HEK293 (cell line): ENCODE results near the gene SMIM38.

Source experiments
- CTCF ChIA-PET: fragments of 350-600 bp; formaldehyde crosslinking; extraction: SDS; loops from one replicate; lab custom pipeline; 2021; ENCODE audit warnings: antibody characterized with exemption; lab: Yijun Ruan, JAX
- POLR2A ChIA-PET: fragments of 300-600 bp; formaldehyde crosslinking; extraction: SDS; loops from one replicate; lab custom pipeline; 2020; ENCODE audit warnings: antibody characterized with exemption, inconsistent platforms; lab: Yijun Ruan, JAX
- H3K27ac ChIP-seq: fragments of 200-500 bp; sonication (Bioruptor generic); 2 replicates; pipeline ENCODE4 v1.5.1; 2014; ENCODE audit warnings: low read depth, low read length, control low read depth, inconsistent platforms; ENCODE audit errors: extremely low read depth
- H3K36me3 ChIP-seq, 2 experiments: fragments of 200-500 bp in 1 of 2; sonication (Bioruptor generic) in 1 of 2; 1 replicate in 1 of 2; 2 replicates in 1 of 2; pipeline ENCODE4 v1.5.1; 2014 to 2017; ENCODE audit warnings: inconsistent platforms in 2 of 2, low read length in 2 of 2; ENCODE audit not compliant: control insufficient read depth in 2 of 2, insufficient read depth in 1 of 2
- H3K4me1 ChIP-seq: fragments of 200-500 bp; sonication (Bioruptor generic); 2 replicates; pipeline ENCODE4 v1.5.1; 2014; ENCODE audit warnings: mild to moderate bottlenecking, low read length, inconsistent platforms; ENCODE audit not compliant: control insufficient read depth, insufficient read depth
- H3K4me3 ChIP-seq: 2 replicates; pipeline ENCODE4 v1.5.1; 2011; ENCODE audit warnings: low read depth, mild to moderate bottlenecking, control low read depth, low read length, moderate library complexity
- H3K9me3 ChIP-seq: fragments of 200-500 bp; sonication (Bioruptor generic); 2 replicates; pipeline ENCODE4 v1.5.1; 2014; ENCODE audit warnings: low read depth, low read length, inconsistent platforms; ENCODE audit not compliant: control insufficient read depth, insufficient read depth
- MYNN ChIP-seq: fragments of 450-650 bp; formaldehyde crosslinking; IDR thresholded peaks from 2 replicates; pipeline ENCODE4 v1.5.1; 2016; ENCODE audit warnings: missing biosample characterization, missing genetic modification characterization, borderline replicate concordance
- OSR2 ChIP-seq: fragments of 450-650 bp; formaldehyde crosslinking; IDR thresholded peaks from 2 replicates; pipeline ENCODE4 v1.5.1; 2016; ENCODE audit warnings: missing biosample characterization, missing genetic modification characterization
- SCRT1 ChIP-seq: fragments of 450-650 bp; formaldehyde crosslinking; IDR thresholded peaks from 2 replicates; pipeline ENCODE4 v1.5.1; 2016; ENCODE audit warnings: missing biosample characterization, missing genetic modification characterization, borderline replicate concordance
- SP7 ChIP-seq: fragments of 450-650 bp; formaldehyde crosslinking; IDR thresholded peaks from 2 replicates; pipeline ENCODE4 v1.5.1; 2016; ENCODE audit warnings: missing biosample characterization, missing genetic modification characterization
- TRIM28 ChIP-seq: IDR thresholded peaks from 2 replicates; pipeline ENCODE4 v1.6.1; 2011; ENCODE audit warnings: low read length, control low read depth, borderline replicate concordance
- YY1 ChIP-seq: fragments of 450-650 bp; formaldehyde crosslinking; IDR thresholded peaks from 2 replicates; pipeline ENCODE4 v1.5.1; 2018; ENCODE audit warnings: missing biosample characterization, missing genetic modification characterization
- ZBTB44 ChIP-seq: fragments of 450-650 bp; IDR thresholded peaks from 2 replicates; pipeline ENCODE4 v1.5.1; 2018; ENCODE audit warnings: missing biosample characterization, mild to moderate bottlenecking, missing genetic modification characterization
- ZBTB48 ChIP-seq: fragments of 450-650 bp; formaldehyde crosslinking; IDR thresholded peaks from 2 replicates; pipeline ENCODE4 v1.5.1; 2016; ENCODE audit warnings: missing biosample characterization, missing genetic modification characterization
- ZBTB6 ChIP-seq: fragments of 450-650 bp; formaldehyde crosslinking; IDR thresholded peaks from 2 replicates; pipeline ENCODE4 v1.5.1; 2017; ENCODE audit warnings: missing biosample characterization, missing genetic modification characterization
- ZEB2 ChIP-seq: fragments of 450-650 bp; formaldehyde crosslinking; IDR thresholded peaks from 2 replicates; pipeline ENCODE4 v1.5.1; 2016; ENCODE audit warnings: missing biosample characterization, missing genetic modification characterization
- ZFP69B ChIP-seq: fragments of 450-650 bp; formaldehyde crosslinking; IDR thresholded peaks from 2 replicates; pipeline ENCODE4 v1.5.1; 2016; ENCODE audit warnings: missing biosample characterization, missing genetic modification characterization
- ZIC2 ChIP-seq: fragments of 450-650 bp; formaldehyde crosslinking; IDR thresholded peaks from 2 replicates; pipeline ENCODE4 v1.5.1; 2016; ENCODE audit warnings: missing biosample characterization, missing genetic modification characterization
- ZNF133 ChIP-seq: fragments of 450-650 bp; formaldehyde crosslinking; IDR thresholded peaks from 2 replicates; pipeline ENCODE4 v1.5.1; 2016; ENCODE audit warnings: missing biosample characterization, missing genetic modification characterization
- ZNF16 ChIP-seq: fragments of 450-650 bp; formaldehyde crosslinking; IDR thresholded peaks from 2 replicates; pipeline ENCODE4 v1.5.1; 2016; ENCODE audit warnings: low read depth, missing biosample characterization, missing genetic modification characterization
- ZNF211 ChIP-seq: fragments of 450-650 bp; formaldehyde crosslinking; IDR thresholded peaks from 2 replicates; pipeline ENCODE4 v1.5.1; 2016; ENCODE audit warnings: low read depth, missing biosample characterization, missing genetic modification characterization
- ZNF221 ChIP-seq: fragments of 450-650 bp; formaldehyde crosslinking; IDR thresholded peaks from 2 replicates; pipeline ENCODE4 v1.5.1; 2017; ENCODE audit warnings: missing biosample characterization, missing genetic modification characterization, borderline replicate concordance
- ZNF239 ChIP-seq: fragments of 450-650 bp; formaldehyde crosslinking; IDR thresholded peaks from 2 replicates; pipeline ENCODE4 v1.5.1; 2016; ENCODE audit warnings: missing biosample characterization, missing genetic modification characterization
- ZNF404 ChIP-seq: fragments of 450-650 bp; formaldehyde crosslinking; IDR thresholded peaks from 2 replicates; pipeline ENCODE4 v1.5.1; 2017; ENCODE audit warnings: missing biosample characterization, missing genetic modification characterization
- ZNF510 ChIP-seq: fragments of 450-650 bp; formaldehyde crosslinking; IDR thresholded peaks from 2 replicates; pipeline ENCODE4 v1.5.1; 2018; ENCODE audit warnings: mild to moderate bottlenecking, missing genetic modification characterization, missing biosample characterization; ENCODE audit not compliant: insufficient replicate concordance
- ZNF596 ChIP-seq: fragments of 450-650 bp; IDR thresholded peaks from 2 replicates; pipeline ENCODE4 v1.5.0; 2018; ENCODE audit warnings: missing biosample characterization, mild to moderate bottlenecking, missing genetic modification characterization, moderate library complexity
- ZNF621 ChIP-seq: fragments of 450-650 bp; formaldehyde crosslinking; IDR thresholded peaks from 2 replicates; pipeline ENCODE4 v1.5.1; 2017; ENCODE audit warnings: missing biosample characterization, missing genetic modification characterization
- TF ChIP-seq, protein P1 (sequence below): fragments of 450-650 bp; formaldehyde crosslinking; IDR thresholded peaks from 2 replicates; pipeline ENCODE4 v1.5.1; 2017; ENCODE audit warnings: missing biosample characterization, missing genetic modification characterization

The SMIM38 gene

DNA sequence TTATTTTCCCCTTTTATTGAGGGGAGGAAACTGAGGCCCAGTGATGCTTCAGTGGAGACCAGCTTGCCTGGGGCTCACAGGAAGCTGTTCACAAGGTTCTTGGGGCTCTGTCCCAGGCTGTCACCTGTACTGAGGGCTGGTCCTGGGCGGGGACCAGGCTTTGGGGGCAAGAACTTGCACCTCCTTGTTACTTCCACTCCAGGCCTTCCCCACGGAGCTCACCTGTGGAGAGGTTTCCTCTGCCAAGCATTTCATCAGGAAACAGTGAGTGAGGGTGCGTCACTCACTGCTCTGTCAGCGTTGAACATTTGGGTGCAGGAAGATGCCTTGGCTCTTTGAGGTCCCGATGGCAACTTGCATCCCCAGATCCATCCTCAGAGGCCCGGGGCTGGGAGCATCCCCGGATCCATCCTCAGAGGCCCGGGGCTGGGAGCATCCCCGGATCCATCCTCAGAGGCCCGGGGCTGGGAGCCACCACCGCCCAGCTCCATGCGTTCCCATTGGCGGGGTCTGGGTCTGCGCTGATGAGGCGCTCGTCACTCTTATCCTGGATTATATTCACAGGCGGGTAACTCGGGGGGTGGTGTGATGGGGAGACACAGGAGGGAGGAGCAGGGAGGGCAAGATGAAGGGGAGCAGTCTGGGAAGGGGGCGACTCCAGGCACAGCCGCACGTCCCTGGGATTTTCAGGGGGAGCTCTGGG, 1.4 kb upstream of the SMIM38 start:
- Histone ChIP-seq H3K4me1 (no peaks in the 10 kb centered on the region), H3K36me3 (no peaks in the 10 kb centered on the region), H3K27ac (no peak overlapping the region), H3K4me3 (no peak overlapping the region), H3K9me3 (no peaks in the 10 kb centered on the region)
- POLR2A ChIA-PET, result no interaction called here
- CTCF ChIA-PET, result interaction anchor here (0.6 to 1.0 kb wide), 2 partner anchors 23 to 84 kb away, joined by 3 read pairs; no protein-coding TSS in a partner anchor
- TF ChIP-seq ZBTB44 (no peak), TRIM28 (no peak), ZNF16 (tag by site-specific recombination) (no peak), ZNF211 (tag by site-specific recombination) (no peak)
- TF ChIP-seq, all 188 proteins: peak for 0

GRCh38 chr11:69154938-69155301, 815 bp upstream of the SMIM38 start:
- H3K27ac ChIP-seq, result no peak overlapping the region
- TF ChIP-seq ZNF596 (tag by site-specific recombination), result no peak
- TF ChIP-seq ZNF133 (tag by site-specific recombination), result no peak
- no peak for TF ChIP-seq ZFP69B (tag by site-specific recombination)
- no peak for TF ChIP-seq SCRT1 (tag by site-specific recombination)
- TF ChIP-seq ZNF621, result no peak
- ChIA-PET CTCF (interaction anchor here (0.6 kb wide), 1 partner anchor 84 kb away, joined by 3 read pairs; no protein-coding TSS in a partner anchor), POLR2A (no interaction called here)
- no peak overlapping the region for H3K4me3 ChIP-seq
- no peaks in the 10 kb centered on the region for H3K4me1 ChIP-seq
- H3K36me3 ChIP-seq, result no peaks in the 10 kb centered on the region
- H3K9me3 ChIP-seq, result no peaks in the 10 kb centered on the region

DNA sequence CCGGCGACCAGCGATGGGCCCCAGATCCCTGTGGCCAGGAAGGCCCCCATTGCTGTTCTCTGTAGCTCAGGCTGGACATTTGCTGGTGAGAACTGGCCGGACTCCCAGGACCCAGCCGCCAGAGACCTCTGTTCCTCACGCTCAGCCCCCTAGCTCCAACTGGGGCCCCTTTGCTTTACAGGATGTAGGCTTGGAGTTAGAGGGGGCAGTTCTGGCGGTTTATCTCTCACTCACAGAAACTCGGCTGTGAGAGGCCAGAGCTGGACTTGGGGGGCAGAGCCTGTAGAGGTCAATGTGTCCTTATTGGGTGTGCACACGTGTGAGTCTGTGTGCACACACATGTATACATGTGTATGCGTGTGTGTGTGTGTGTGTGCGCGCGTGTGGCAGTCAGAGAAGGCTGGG, 502 bp downstream of the SMIM38 start:
- TF ChIP-seq ZBTB6 (tag by site-specific recombination) (no peak), ZNF510 (no peak), ZNF404 (no peak), MYNN (tag by site-specific recombination) (no peak), SCRT1 (tag by site-specific recombination) (no peak), ZBTB48 (tag by site-specific recombination) (no peak), OSR2 (tag by site-specific recombination) (no peak), SP7 (tag by site-specific recombination) (no peak), ZNF221 (no peak), ZIC2 (tag by site-specific recombination) (no peak), ZEB2 (no peak), YY1 (tag by site-specific recombination) (no peak), ZNF239 (no peak)
- TF ChIP-seq, protein P1, sequence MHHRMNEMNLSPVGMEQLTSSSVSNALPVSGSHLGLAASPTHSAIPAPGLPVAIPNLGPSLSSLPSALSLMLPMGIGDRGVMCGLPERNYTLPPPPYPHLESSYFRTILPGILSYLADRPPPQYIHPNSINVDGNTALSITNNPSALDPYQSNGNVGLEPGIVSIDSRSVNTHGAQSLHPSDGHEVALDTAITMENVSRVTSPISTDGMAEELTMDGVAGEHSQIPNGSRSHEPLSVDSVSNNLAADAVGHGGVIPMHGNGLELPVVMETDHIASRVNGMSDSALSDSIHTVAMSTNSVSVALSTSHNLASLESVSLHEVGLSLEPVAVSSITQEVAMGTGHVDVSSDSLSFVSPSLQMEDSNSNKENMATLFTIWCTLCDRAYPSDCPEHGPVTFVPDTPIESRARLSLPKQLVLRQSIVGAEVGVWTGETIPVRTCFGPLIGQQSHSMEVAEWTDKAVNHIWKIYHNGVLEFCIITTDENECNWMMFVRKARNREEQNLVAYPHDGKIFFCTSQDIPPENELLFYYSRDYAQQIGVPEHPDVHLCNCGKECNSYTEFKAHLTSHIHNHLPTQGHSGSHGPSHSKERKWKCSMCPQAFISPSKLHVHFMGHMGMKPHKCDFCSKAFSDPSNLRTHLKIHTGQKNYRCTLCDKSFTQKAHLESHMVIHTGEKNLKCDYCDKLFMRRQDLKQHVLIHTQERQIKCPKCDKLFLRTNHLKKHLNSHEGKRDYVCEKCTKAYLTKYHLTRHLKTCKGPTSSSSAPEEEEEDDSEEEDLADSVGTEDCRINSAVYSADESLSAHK, result no peak
- no peak overlapping the region for H3K27ac ChIP-seq
- POLR2A ChIA-PET, result interaction anchor here (1.3 kb wide), 1 partner anchor 10 kb away, joined by 6 read pairs; no protein-coding TSS in a partner anchor
- no peaks in the 10 kb centered on the region for H3K9me3 ChIP-seq
- no peaks in the 10 kb centered on the region for H3K36me3 ChIP-seq
- CTCF ChIA-PET, result interaction anchor here (0.6 kb wide), 1 partner anchor 55 kb away, joined by 3 read pairs; no protein-coding TSS in a partner anchor
- H3K4me3 ChIP-seq, result no peak overlapping the region
- no peaks in the 10 kb centered on the region for H3K4me1 ChIP-seq
